ENCODE results near the gene ASB4.

- TF ChIP-seq REST (IDR thresholded peaks at IDR 0.05; ENCODE audit: unreplicated experiment) (no peak), EZH2phosphoT487 (IDR thresholded peaks at IDR 0.05; ENCODE audit: unreplicated experiment) (no peak), STAT1 (IDR thresholded peaks at IDR 0.05; ENCODE audit: unreplicated experiment) (no peak), EZH2 (IDR thresholded peaks at IDR 0.05; ENCODE audit: low read depth, unreplicated experiment) (no peak)
Observed at GRCh38 chr7:95579318-95579717, 93.6 kb downstream of the ASB4 start.

All from GM23338 (cell line).